Measurements from ENCODE around the gene LINC01488.

The LINC01488 gene

GRCh38 chr11:69465236-69466000 is 16.0 kb upstream of the LINC01488 start:
- DNase-seq: no peak

GRCh38 chr11:69466039-69466438 is 15.4 kb upstream of the LINC01488 start:
- no peak for DNase-seq

GRCh38 chr11:69467196-69467595 is 14.3 kb upstream of the LINC01488 start:
- no peak for DNase-seq

GRCh38 chr11:69467646-69468045 is 13.8 kb upstream of the LINC01488 start:
- no peak for DNase-seq

- no peak for DNase-seq
Measured at GRCh38 chr11:69468221-69468620, 13.2 kb upstream of the LINC01488 start.

- no peak for DNase-seq
Measured at GRCh38 chr11:69468911-69469885, 12.3 kb upstream of the LINC01488 start.

GRCh38 chr11:69470301-69470700 is 11.2 kb upstream of the LINC01488 start:
- DNase-seq: no peak

- DNase-seq: no peak
Measured at GRCh38 chr11:69470793-69471728, 10.4 kb upstream of the LINC01488 start.

- no peak for DNase-seq
Measured at GRCh38 chr11:69471729-69472540, 9.5 kb upstream of the LINC01488 start.

- DNase-seq: no peak
Measured at GRCh38 chr11:69472541-69473275, 8.8 kb upstream of the LINC01488 start.

- no peak for DNase-seq
Measured at GRCh38 chr11:69473276-69473845, 8.1 kb upstream of the LINC01488 start.

- no peak for DNase-seq
Measured at GRCh38 chr11:69474736-69475135, 6.7 kb upstream of the LINC01488 start.

- no peak for DNase-seq
Measured at GRCh38 chr11:69475141-69475865, 6.2 kb upstream of the LINC01488 start.

- no peak for DNase-seq
Measured at GRCh38 chr11:69475866-69476471, 5.5 kb upstream of the LINC01488 start.

GRCh38 chr11:69476509-69476961 is 4.9 kb upstream of the LINC01488 start:
- no peak for DNase-seq

- no peak for DNase-seq
Measured at GRCh38 chr11:69477086-69477485, 4.4 kb upstream of the LINC01488 start.

GRCh38 chr11:69479591-69480271 is 1.7 kb upstream of the LINC01488 start:
- DNase-seq: no peak

- peak; percentile 76 for DNase-seq
Measured at GRCh38 chr11:69480547-69481392, 693 bp upstream of the LINC01488 start.

Measured in right hindlimb (tissue), 1 donor.